Parathyroid adenoma (tissue), 2 donors: ENCODE data around the gene SEMA3E.

Source experiments
- H2AFZ ChIP-seq: fragments of 300-600 bp; sonication (generic); one replicate; pipeline ENCODE4 v1.7.0; 2017; ENCODE audit warnings: antibody characterized with exemption, mild to moderate bottlenecking
- H3K27ac ChIP-seq: fragments of 300-600 bp; sonication (generic); one replicate; pipeline ENCODE4 v1.7.0; 2017
- H3K27me3 ChIP-seq: fragments of 300-600 bp; sonication (generic); one replicate; pipeline ENCODE4 v1.7.0; 2017; ENCODE audit warnings: low read length; ENCODE audit not compliant: control insufficient read depth, insufficient read depth
- H3K36me3 ChIP-seq: fragments of 300-600 bp; sonication (generic); one replicate; pipeline ENCODE4 v1.7.0; 2017; ENCODE audit warnings: low read length; ENCODE audit not compliant: control insufficient read depth, insufficient read depth
- H3K4me1 ChIP-seq: fragments of 300-600 bp; sonication (generic); one replicate; pipeline ENCODE4 v1.7.0; 2017; ENCODE audit warnings: control low read depth
- H3K4me2 ChIP-seq: fragments of 300-600 bp; sonication (generic); one replicate; pipeline ENCODE4 v1.7.0; 2017; ENCODE audit warnings: low read length
- H3K4me3 ChIP-seq: fragments of 300-600 bp; sonication (generic); one replicate; pipeline ENCODE4 v1.7.0; 2017; ENCODE audit warnings: low read depth, low read length
- H3K79me2 ChIP-seq: fragments of 300-600 bp; sonication (generic); one replicate; pipeline ENCODE4 v1.7.0; 2017; ENCODE audit warnings: control low read depth
- H3K9ac ChIP-seq: fragments of 300-600 bp; sonication (generic); one replicate; pipeline ENCODE4 v1.7.0; 2017; ENCODE audit warnings: mild to moderate bottlenecking
- H3K9me3 ChIP-seq: fragments of 300-600 bp; sonication (generic); one replicate; pipeline ENCODE4 v1.7.0; 2017; ENCODE audit warnings: low read length; ENCODE audit not compliant: control insufficient read depth
- TF ChIP-seq, protein P1 (sequence below): fragments of 300-600 bp; sonication (generic); IDR thresholded peaks from one replicate; pipeline ENCODE4 v1.7.0; 2017; ENCODE audit warnings: antibody characterized with exemption, mild to moderate bottlenecking
- donor health status: primary hyperparathyroidism.

The SEMA3E gene

DNA sequence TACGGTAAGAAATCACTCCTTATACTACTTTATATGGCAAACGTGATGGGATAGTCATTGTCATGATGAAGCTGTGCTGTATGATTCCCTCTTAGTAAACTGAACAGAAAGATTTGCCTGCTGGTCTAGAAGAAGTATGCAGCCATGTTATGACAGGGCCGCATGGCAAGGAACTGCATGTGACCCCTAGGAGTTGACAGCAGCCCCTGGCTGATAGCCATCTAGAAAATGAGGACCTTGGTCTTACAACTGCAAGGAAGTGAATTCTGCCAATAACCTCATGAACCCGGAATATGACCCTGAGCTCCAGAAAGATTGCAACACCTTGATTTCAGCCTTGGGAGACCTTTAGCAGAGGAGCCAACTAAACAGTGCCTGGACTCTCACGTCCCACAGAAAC is 193.3 kb downstream of the SEMA3E start:
- no peaks in the 10 kb centered on the region for H3K79me2 ChIP-seq
- no peak overlapping the region for H3K27ac ChIP-seq
- H2AFZ ChIP-seq = no peak overlapping the region
- H3K4me2 ChIP-seq = no peak overlapping the region
- no peak overlapping the region for H3K4me3 ChIP-seq
- TF ChIP-seq, protein P1, sequence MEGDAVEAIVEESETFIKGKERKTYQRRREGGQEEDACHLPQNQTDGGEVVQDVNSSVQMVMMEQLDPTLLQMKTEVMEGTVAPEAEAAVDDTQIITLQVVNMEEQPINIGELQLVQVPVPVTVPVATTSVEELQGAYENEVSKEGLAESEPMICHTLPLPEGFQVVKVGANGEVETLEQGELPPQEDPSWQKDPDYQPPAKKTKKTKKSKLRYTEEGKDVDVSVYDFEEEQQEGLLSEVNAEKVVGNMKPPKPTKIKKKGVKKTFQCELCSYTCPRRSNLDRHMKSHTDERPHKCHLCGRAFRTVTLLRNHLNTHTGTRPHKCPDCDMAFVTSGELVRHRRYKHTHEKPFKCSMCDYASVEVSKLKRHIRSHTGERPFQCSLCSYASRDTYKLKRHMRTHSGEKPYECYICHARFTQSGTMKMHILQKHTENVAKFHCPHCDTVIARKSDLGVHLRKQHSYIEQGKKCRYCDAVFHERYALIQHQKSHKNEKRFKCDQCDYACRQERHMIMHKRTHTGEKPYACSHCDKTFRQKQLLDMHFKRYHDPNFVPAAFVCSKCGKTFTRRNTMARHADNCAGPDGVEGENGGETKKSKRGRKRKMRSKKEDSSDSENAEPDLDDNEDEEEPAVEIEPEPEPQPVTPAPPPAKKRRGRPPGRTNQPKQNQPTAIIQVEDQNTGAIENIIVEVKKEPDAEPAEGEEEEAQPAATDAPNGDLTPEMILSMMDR = no peak
- H3K9ac ChIP-seq = no peak overlapping the region
- no peaks in the 10 kb centered on the region for H3K9me3 ChIP-seq
- no peaks in the 10 kb centered on the region for H3K27me3 ChIP-seq
- H3K36me3 ChIP-seq = no peaks in the 10 kb centered on the region
- H3K4me1 ChIP-seq = no peaks in the 10 kb centered on the region

DNA sequence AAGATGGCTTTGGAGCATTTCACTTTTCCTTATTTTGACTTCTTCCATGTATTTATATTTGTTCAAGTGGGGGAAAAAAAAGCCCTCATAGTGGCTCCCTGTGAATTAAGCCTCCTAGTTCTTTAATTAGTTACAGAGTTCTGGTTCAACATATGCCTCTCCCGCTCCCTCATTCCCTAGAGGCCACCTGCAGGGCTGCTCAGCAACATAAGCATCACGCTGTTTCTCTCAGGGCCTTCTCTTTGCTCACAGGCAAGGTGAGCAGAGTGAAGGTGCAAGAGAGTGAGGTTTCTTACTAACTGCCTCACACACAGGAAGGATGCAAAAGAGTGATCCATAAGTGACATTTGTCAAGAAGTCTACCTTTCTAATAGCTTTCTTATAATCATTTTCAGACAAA is 196.7 kb downstream of the SEMA3E start:
- Histone ChIP-seq H3K27ac (no peak overlapping the region), H3K36me3 (no peaks in the 10 kb centered on the region), H3K9me3 (no peaks in the 10 kb centered on the region), H2AFZ (no peak overlapping the region), H3K9ac (no peak overlapping the region), H3K79me2 (no peaks in the 10 kb centered on the region), H3K4me3 (no peak overlapping the region), H3K27me3 (no peaks in the 10 kb centered on the region), H3K4me2 (no peak overlapping the region), H3K4me1 (no peaks in the 10 kb centered on the region)
- TF ChIP-seq, protein P1 = no peak

DNA sequence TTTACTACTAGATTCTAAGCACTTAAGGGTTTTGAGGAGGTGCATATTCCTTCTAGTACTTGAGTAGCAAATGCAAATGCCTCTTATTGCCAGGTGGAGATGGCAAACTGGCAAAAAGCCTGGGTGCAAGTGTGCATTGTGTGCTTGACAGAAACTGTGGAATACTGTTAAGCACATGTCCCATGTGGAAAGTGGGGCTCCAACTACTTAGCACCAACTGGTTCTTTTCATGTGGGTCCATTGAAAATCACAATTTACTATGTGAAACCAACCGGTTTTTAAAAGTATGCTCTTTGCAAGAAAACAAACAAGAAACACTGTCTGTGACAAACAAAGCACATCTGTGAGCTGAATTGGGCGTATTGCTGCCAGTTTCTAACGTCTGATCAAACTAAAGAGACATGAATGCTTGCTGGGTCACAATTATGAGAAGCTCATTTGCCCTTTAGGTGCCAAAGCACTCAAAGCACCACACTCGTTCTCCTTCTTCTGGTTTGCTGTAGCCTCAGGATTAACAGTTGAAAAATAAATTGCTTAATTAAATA is 197.4 kb downstream of the SEMA3E start:
- Histone ChIP-seq H3K9me3 (no peaks in the 10 kb centered on the region), H3K36me3 (no peaks in the 10 kb centered on the region), H3K4me3 (no peak overlapping the region), H3K9ac (no peak overlapping the region), H2AFZ (no peak overlapping the region), H3K79me2 (no peaks in the 10 kb centered on the region), H3K4me1 (no peaks in the 10 kb centered on the region), H3K4me2 (no peak overlapping the region), H3K27me3 (no peaks in the 10 kb centered on the region), H3K27ac (no peak overlapping the region)
- TF ChIP-seq, protein P1 = no peak

DNA sequence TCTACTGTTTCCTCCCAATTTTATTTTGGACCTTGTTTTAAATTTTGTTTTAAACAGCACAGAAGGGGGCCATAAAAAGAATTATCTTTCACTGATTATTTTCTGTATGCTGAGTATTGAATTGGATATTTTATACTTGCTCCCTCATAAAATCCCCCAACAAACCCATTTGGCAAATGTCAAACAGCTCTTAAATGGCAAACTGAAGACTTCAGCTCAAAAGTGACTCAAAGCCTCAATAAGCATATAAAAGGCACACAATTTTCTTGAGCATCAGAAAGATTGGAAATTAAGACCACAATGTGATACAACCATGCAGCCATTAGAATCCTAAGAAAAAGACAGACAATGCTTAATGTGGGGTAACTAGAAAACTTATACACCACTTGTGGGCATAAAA is 199.2 kb downstream of the SEMA3E start:
- Histone ChIP-seq H3K4me2 (no peak overlapping the region), H2AFZ (no peak overlapping the region), H3K4me3 (no peak overlapping the region), H3K79me2 (no peaks in the 10 kb centered on the region), H3K4me1 (no peaks in the 10 kb centered on the region), H3K27ac (no peak overlapping the region), H3K9me3 (no peaks in the 10 kb centered on the region), H3K36me3 (no peaks in the 10 kb centered on the region), H3K9ac (no peak overlapping the region), H3K27me3 (no peaks in the 10 kb centered on the region)
- TF ChIP-seq, protein P1 = no peak

DNA sequence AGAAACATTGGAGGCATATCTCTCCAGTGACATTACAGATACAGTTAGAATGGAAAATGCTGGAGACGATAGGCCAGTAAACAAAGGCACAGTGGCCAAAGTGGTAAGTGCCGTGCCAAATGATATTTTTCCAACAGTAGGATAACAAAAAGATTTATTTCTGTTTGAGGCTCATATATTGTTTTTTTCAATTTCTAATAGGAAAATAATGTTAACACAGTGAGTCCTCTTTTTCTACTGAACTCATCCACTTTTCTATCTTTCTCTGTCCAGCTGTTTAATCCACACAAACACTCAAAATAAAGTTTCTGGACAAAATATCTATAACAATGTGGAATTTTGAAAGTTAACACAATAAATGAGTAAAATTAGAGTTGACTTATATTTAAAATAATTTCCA is 201.3 kb downstream of the SEMA3E start:
- H3K79me2 ChIP-seq = no peaks in the 10 kb centered on the region
- no peak overlapping the region for H3K27ac ChIP-seq
- no peaks in the 10 kb centered on the region for H3K4me1 ChIP-seq
- TF ChIP-seq, protein P1 = no peak
- no peak overlapping the region for H3K9ac ChIP-seq
- no peak overlapping the region for H2AFZ ChIP-seq
- no peaks in the 10 kb centered on the region for H3K9me3 ChIP-seq
- H3K27me3 ChIP-seq = no peaks in the 10 kb centered on the region
- H3K4me2 ChIP-seq = no peak overlapping the region
- no peak overlapping the region for H3K4me3 ChIP-seq
- H3K36me3 ChIP-seq = no peaks in the 10 kb centered on the region
